Measurements from ENCODE around the gene TEDC1.
"Not testable (repeated sequence)": the region's sequence is repeated elsewhere in the genome, so short reads cannot be mapped to it uniquely, and the experiment has no call there.

The TEDC1 gene

DNA sequence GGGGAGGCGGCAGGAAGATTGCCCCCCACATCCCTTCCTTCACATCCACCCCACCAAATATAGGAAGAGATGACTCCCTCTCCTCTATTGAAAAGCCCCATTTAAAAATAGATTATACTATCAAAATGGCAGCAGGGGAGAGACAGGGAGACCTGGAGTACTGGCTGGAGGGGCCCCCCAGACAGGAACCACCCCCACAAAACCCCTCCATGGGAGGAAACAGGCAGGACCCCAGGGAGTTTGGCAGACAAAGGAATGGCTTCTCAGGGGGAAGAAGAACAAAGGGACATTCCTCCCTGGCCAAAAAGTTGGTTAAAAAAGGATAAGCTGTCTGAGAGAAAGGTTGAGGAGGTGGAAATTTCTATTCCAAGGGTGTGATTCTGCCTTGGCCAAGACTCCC, 54.6 kb downstream of the TEDC1 start:
- not testable (repeated sequence) for DNase-seq

DNA sequence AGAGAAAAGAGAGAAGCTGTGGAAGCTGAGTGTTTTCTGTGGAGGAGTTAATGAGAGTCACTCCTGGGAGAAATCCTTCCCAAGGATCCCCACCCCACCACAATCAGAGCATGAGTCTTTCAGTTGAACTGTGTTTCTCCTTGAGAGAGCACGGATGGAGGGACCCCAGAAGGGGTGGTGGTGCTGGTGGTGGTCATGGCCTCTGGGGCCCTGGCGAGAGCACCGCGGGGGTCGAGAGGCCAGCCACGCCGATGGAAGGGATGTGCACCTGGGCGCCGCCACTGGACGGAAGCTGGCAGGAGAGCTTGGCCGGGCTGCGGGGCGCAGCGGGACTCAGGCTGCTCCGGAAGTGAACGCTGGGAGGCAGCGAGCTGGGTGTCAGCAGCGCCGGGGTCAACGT, 55.4 kb downstream of the TEDC1 start:
- DNase-seq, result not testable (repeated sequence)

DNA sequence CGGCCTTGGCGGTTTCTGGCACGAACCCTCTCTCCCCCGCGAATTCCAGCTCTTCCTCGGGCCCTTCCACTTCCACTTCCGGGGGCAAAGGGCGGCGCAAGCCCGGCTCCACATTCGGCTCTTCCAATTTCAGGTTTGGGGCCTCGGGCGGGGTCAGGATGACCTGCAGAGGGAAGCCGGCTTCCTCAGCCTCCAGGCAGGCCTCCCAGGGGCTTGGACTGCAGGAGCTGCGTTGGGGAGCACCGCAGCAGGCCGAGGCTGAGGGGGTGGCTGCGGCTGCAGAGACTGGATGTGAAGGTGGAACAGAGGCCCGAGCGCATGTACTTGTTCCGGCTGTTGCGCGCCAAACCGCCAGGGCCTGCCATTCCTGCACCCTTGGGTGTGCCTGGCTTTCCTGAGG, 56.0 kb downstream of the TEDC1 start:
- not testable (repeated sequence) for DNase-seq

DNA sequence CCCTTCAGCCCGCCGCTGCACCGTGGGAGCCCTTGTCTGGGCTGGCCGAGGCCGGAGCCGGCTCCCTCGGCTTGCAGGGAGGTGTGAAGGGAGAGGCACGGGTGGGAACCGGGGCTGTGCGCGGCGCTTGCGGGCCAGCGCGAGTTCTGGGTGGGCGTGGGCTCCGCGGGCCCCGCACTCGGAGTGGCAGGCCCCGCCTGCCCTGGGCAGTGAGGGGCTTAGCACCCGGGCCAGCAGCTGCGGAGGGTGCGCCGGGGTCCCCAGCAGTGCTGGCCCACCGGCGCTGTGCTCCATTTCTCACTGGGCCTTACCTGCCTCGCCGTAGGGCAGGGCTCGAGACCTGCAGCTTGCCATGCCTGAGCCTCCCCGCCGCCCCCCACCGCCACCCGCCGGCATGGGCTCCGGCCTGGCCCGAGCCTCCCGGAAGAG, 56.7 kb downstream of the TEDC1 start:
- DNase-seq, result no peak

All from NCI-H2081 (cell line).